AG10803 (cell line): Measurements from ENCODE around the gene RANBP3.
A peak's percentile ranks its signal among the peaks of the same experiment; 100 is the strongest.
"Not testable (repeated sequence)": the region's sequence is repeated elsewhere in the genome, so short reads cannot be mapped to it uniquely, and the experiment has no call there.

Experiments
- DNase-seq: peaks from one replicate; pipeline ENCODE4 v3.0.0; 2010; ENCODE audit warnings: low read depth
- H3K4me3 ChIP-seq: 2 replicates; pipeline ENCODE4 v1.5.1; 2011; ENCODE audit warnings: mild to moderate bottlenecking, low read length, control low read depth
- TF ChIP-seq, protein P1 (sequence below): conservative IDR thresholded peaks from 2 replicates; pipeline ENCODE4 v1.5.1; 2011; ENCODE audit warnings: mild to moderate bottlenecking, low read length, control low read depth, inconsistent platforms

The RANBP3 gene

GRCh38 chr19:5961969-5962945 is 15.7 kb downstream of the RANBP3 start:
- DNase-seq, result peak; percentile 67
- TF ChIP-seq, protein P1, sequence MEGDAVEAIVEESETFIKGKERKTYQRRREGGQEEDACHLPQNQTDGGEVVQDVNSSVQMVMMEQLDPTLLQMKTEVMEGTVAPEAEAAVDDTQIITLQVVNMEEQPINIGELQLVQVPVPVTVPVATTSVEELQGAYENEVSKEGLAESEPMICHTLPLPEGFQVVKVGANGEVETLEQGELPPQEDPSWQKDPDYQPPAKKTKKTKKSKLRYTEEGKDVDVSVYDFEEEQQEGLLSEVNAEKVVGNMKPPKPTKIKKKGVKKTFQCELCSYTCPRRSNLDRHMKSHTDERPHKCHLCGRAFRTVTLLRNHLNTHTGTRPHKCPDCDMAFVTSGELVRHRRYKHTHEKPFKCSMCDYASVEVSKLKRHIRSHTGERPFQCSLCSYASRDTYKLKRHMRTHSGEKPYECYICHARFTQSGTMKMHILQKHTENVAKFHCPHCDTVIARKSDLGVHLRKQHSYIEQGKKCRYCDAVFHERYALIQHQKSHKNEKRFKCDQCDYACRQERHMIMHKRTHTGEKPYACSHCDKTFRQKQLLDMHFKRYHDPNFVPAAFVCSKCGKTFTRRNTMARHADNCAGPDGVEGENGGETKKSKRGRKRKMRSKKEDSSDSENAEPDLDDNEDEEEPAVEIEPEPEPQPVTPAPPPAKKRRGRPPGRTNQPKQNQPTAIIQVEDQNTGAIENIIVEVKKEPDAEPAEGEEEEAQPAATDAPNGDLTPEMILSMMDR, result no peak
- H3K4me3 ChIP-seq, result no peak overlapping the region; the same call in 1 of the 2 replicates

GRCh38 chr19:5961641-5961968 is 16.3 kb downstream of the RANBP3 start:
- not testable (repeated sequence) for DNase-seq, H3K4me3 ChIP-seq

DNA sequence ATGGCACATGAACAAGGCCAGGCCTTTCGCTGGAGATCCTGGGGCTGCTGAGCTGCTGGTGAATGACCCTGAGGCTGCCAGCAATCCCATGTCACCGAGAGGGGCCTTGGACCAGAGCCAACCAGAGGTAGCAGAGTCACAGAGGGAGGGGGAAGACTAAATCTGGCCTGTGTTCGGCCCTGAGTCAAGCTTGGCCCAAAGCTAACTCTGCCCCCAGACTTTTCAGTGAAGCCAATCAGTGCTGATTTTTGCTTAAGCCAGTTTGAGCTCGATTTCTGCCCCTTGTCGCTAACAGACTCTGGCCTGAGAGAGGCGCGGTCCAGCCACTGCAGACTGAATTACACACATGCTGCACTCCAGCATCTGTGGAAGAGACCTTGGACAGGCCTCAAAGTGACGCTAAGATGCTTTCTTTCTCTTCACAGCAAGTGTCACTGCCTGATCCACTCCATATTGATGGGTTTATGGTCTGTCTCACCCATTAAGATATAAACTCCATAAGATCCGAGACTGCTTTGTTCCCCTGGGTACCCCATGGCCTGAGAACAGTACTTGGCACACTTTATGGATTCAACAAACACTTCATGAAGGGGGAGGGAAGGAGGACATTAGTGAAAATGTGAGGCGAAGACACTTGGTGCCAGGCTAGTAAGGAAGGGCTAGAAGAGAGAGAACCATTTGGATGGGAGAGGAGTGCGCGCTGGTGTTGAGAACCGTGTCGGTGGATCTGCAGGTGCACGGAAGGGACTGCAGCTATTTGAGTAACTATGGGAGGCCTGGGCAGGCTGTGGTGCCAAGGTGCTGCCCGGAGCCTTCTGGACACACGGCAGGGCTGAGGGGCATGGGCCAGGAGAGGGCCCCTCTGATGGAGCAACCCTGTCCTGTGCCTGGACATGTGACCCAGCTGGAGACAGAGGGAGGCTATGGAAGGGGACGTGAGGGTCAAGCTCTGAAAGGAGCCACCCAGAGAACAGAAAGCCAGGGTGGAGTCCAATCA is 17.6 kb downstream of the RANBP3 start:
- H3K4me3 ChIP-seq, result no peak overlapping the region
- no peak for DNase-seq
- TF ChIP-seq, protein P1, result no peak

- TF ChIP-seq, protein P1, result no peak
- no peak for DNase-seq
Measured at GRCh38 chr19:5959260-5960004, 18.5 kb downstream of the RANBP3 start.

DNA sequence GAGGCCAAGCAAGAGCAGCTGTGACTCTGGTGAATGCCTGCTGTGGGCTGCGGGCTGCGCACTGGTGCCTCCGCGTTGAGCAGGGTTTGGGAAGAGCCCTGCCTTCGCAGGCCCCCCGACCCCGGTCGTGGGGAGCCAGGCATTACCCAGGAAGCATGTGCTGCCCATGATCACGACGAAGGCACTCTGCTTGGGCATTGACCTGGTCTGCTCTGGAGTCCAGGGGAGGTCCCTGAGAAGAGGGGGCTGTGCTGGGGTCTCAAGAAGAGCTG is 19.2 kb downstream of the RANBP3 start:
- DNase-seq, result no peak
- no peak overlapping the region for H3K4me3 ChIP-seq
- TF ChIP-seq, protein P1, result no peak

More at GRCh38 chr19:5959260-5960004, 18.5 kb downstream of the RANBP3 start:
- no peak overlapping the region for H3K4me3 ChIP-seq

DNA sequence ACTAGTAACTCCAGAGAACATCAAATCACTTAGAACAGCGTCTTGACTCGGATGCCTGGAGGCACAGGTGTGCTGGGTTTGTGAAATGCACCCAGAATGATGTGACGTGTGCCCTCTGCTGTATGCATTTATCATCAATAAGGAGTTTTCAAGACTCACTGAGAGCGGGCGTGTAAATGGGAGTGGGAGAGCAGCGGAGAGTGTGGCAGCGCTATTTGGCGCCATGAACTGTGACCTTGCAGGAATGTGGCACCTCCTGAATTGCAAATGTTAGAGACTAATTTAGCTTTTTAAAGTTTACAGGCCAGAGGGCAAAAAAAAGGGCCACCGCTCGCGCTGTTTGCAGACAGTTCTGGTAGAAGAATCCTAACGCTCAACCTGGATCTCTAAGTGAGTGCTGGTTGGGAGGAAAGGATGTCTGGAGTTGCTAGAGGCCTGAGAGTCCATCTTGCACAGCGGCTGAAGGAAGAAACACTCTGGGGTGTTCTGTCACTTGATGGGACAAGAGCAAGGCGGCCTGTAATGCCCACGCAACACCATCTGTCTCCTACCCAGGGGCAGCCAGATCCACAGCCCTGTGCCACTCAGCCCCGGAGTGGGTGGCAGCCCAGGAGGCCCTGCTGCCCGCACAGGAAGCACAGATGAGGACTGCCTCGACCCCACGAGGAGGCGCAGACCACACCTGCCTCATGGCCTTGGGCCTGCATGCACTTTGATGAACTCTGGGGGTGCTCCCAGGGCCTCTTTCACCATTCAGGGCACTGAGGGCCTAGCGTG is 19.7 kb downstream of the RANBP3 start:
- H3K4me3 ChIP-seq, result no peak overlapping the region
- no peak for DNase-seq
- TF ChIP-seq, protein P1, result no peak
